Measurements from ENCODE around the gene FOXD1. TPM values are rescaled to one million over a fixed set of nuclear protein-coding genes. Genes with fewer than 3 reads are reported as not detected.

FOXD1 gene
- total and polyA plus RNA-seq, 9 of the 15 experiments (the other 6 are each of a cell fraction or from before 2014, with no cell fraction given) = 0.03 to 0.40 (median 0.10) TPM; not detected in 4

GRCh38 chr5:73448463-73449136 lies at the start of gene FOXD1 (continued):
- TF ChIP-seq REST (IDR thresholded peaks at IDR 0.05; ENCODE audit: borderline replicate concordance) = peak; percentile 32; the same call in 1 of the 2 replicates
- no peak for TF ChIP-seq REST (CRISPR knock-in tag; IDR thresholded peaks at IDR 0.05; ENCODE audit: low read depth)
- no peak for TF ChIP-seq NBN (IDR thresholded peaks at IDR 0.05; ENCODE audit: low read depth)
- no peak for TF ChIP-seq ZNF174 (CRISPR knock-in tag; IDR thresholded peaks at IDR 0.05)
- TF ChIP-seq SP2 (IDR thresholded peaks at IDR 0.05; ENCODE audit: extremely low read depth, low read depth, low read length, poor library complexity, severe bottlenecking) = no peak
- TF ChIP-seq ARID2 (IDR thresholded peaks at IDR 0.05) = no peak
- no peak for TF ChIP-seq RBM17 (IDR thresholded peaks at IDR 0.05; ENCODE audit: borderline replicate concordance, low read depth, low read length)
- TF ChIP-seq ZNF444 (CRISPR knock-in tag; IDR thresholded peaks at IDR 0.05) = no peak
- TF ChIP-seq MCM7 (IDR thresholded peaks at IDR 0.05) = no peak
- TF ChIP-seq HNRNPH1 (optimal IDR thresholded peaks at IDR 0.05; ENCODE audit: low read depth, low read length) = no peak
- no peak for TF ChIP-seq FOXP4 (CRISPR knock-in tag; IDR thresholded peaks at IDR 0.05; ENCODE audit: borderline replicate concordance)
- TF ChIP-seq, protein P1, sequence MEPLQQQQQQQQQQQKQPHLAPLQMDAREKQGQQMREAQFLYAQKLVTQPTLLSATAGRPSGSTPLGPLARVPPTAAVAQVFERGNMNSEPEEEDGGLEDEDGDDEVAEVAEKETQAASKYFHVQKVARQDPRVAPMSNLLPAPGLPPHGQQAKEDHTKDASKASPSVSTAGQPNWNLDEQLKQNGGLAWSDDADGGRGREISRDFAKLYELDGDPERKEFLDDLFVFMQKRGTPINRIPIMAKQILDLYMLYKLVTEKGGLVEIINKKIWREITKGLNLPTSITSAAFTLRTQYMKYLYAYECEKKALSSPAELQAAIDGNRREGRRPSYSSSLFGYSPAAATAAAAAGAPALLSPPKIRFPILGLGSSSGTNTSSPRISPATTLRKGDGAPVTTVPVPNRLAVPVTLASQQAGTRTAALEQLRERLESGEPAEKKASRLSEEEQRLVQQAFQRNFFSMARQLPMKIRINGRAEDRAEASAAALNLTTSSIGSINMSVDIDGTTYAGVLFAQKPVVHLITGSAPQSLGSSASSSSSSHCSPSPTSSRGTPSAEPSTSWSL (CRISPR knock-in tag; IDR thresholded peaks at IDR 0.05; ENCODE audit: borderline replicate concordance) = no peak
- no peak for TF ChIP-seq CEBPG (CRISPR knock-in tag; IDR thresholded peaks at IDR 0.05)
- no peak for TF ChIP-seq CEBPG (tag; conservative IDR thresholded peaks at IDR 0.05 in 1 of 2, IDR thresholded peaks at IDR 0.05 in 1 of 2)
- no peak for TF ChIP-seq ZNF707 (CRISPR knock-in tag; conservative IDR thresholded peaks at IDR 0.05)
- TF ChIP-seq OTX1 (CRISPR knock-in tag; IDR thresholded peaks at IDR 0.05) = no peak
- no peak for TF ChIP-seq NR2C2 (CRISPR knock-in tag; IDR thresholded peaks at IDR 0.05)
- no peak for TF ChIP-seq NR2C2 (tag; IDR thresholded peaks at IDR 0.05)

Data from K562 (cell line).